K562 (cell line): ENCODE data around the gene TRPM4. TPM values are rescaled to one million over a fixed set of nuclear protein-coding genes. Genes with fewer than 3 reads are reported as not detected.
A peak's percentile ranks its signal among the peaks of the same experiment; 100 is the strongest.

Experiments used
- ASH1L ChIP-seq: fragments of 450-650 bp; IDR thresholded peaks from 2 replicates; pipeline ENCODE4 v1.6.1; 2018; ENCODE audit warnings: borderline replicate concordance, mild to moderate bottlenecking, low read depth; ENCODE audit not compliant: partially characterized antibody
- CBFB ChIP-seq: sonication (generic); formaldehyde crosslinking; IDR thresholded peaks from 2 replicates; pipeline ENCODE4 v1.4.0; 2020; ENCODE audit warnings: mild to moderate bottlenecking, missing genetic modification reagents
- CREM ChIP-seq: IDR thresholded peaks from 2 replicates; pipeline ENCODE4 v1.6.1; 2014; ENCODE audit warnings: antibody characterized with exemption, low read depth
- DIDO1 ChIP-seq: fragments of 450-650 bp; IDR thresholded peaks from 2 replicates; pipeline ENCODE4 v1.6.1; 2016; ENCODE audit warnings: low read depth, missing biosample characterization, missing genetic modification characterization
- DNMT1 ChIP-seq: fragments of 450-650 bp; IDR thresholded peaks from 2 replicates; pipeline ENCODE4 v1.6.1; 2016; ENCODE audit warnings: antibody characterized with exemption, mild to moderate bottlenecking
- FOXP1 ChIP-seq: sonication (generic); formaldehyde crosslinking; IDR thresholded peaks from 2 replicates; pipeline ENCODE4 v1.8.0; 2022; ENCODE audit warnings: mild to moderate bottlenecking, missing genetic modification reagents
- HCFC1 ChIP-seq: IDR thresholded peaks from 2 replicates; pipeline ENCODE4 v1.6.1; 2012; ENCODE audit warnings: low read depth, low read length, improper control_type of control experiment
- HMG20B ChIP-seq: fragments of 250-450 bp; sonication (Bioruptor Pico); IDR thresholded peaks from 2 replicates; pipeline ENCODE4 v1.5.0; 2021; ENCODE audit warnings: mild to moderate bottlenecking
- KDM5B ChIP-seq: fragments of 200-600 bp; sonication (generic); IDR thresholded peaks from 2 replicates; pipeline ENCODE4 v1.6.1; 2012; ENCODE audit warnings: low read depth, mild to moderate bottlenecking, moderate library complexity, low read length, control low read depth, inconsistent platforms; ENCODE audit not compliant: insufficient replicate concordance
- KLF6 ChIP-seq: fragments of 250-450 bp; sonication (Bioruptor Pico); IDR thresholded peaks from 2 replicates; pipeline ENCODE4 v1.4.0; 2020; ENCODE audit warnings: mild to moderate bottlenecking, moderate library complexity, borderline replicate concordance
- L3MBTL2 ChIP-seq: fragments of 450-650 bp; IDR thresholded peaks from 2 replicates; pipeline ENCODE4 v1.6.1; 2016; ENCODE audit warnings: mild to moderate bottlenecking, moderate library complexity
- NUFIP1 ChIP-seq: fragments of 450-650 bp; IDR thresholded peaks from 2 replicates; pipeline ENCODE4 v1.6.1; 2018; ENCODE audit not compliant: partially characterized antibody
- PCBP1 ChIP-seq: fragments of 200-400 bp; formaldehyde crosslinking; IDR thresholded peaks from 2 replicates; pipeline ENCODE4 v1.6.1; 2018; ENCODE audit warnings: mild to moderate bottlenecking, low read depth, low read length; ENCODE audit not compliant: poor library complexity, severe bottlenecking
- RBBP5 ChIP-seq: fragments of 200-600 bp; sonication (generic); IDR thresholded peaks from 2 replicates; pipeline ENCODE4 v1.6.1; 2012; ENCODE audit warnings: borderline replicate concordance, mild to moderate bottlenecking, low read length, control low read depth, inconsistent platforms; ENCODE audit not compliant: insufficient read depth, poor library complexity, severe bottlenecking
- ZNF253 ChIP-seq: fragments of 250-450 bp; sonication (Bioruptor Pico); conservative IDR thresholded peaks from 2 replicates; pipeline ENCODE4 v1.6.1; 2021; ENCODE audit warnings: mild to moderate bottlenecking
- ZNF324 ChIP-seq: fragments of 250-450 bp; sonication (Bioruptor Pico); IDR thresholded peaks from 2 replicates; pipeline ENCODE4 v1.4.0; 2020; ENCODE audit warnings: mild to moderate bottlenecking
- ZNF830 ChIP-seq: fragments of 250-450 bp; sonication (Bioruptor Pico); IDR thresholded peaks from 2 replicates; pipeline ENCODE4 v1.5.0; 2021; ENCODE audit warnings: mild to moderate bottlenecking
- polyA plus RNA-seq, 8 experiments: library from polyadenylated mRNA; depleted of rRNA in 4 of 8; stranded (reverse) in 5 of 8; unstranded in 3 of 8; fragments of >200 nt; fragmentation: Nextera tagmentation in 2 of 8; fragmentation: Illumina TruSeq in 1 of 8; extraction: Ambion mirVana in 2 of 8; extraction: Trizol in 1 of 8; gene quantifications; 2 replicates each; pipeline versions ENCODE4 v1.2.1 to v1.2.3, GENCODE V29; 2011 to 2014; ENCODE audit warnings: inconsistent platforms in 1 of 8, missing spikeins in 1 of 8
- total RNA-seq, 7 experiments: library from RNA; depleted of rRNA in 6 of 7; stranded (reverse); fragments of >200 nt in 6 of 7; fragmentation: Illumina TruSeq in 2 of 7; extraction: Trizol in 2 of 7; gene quantifications; 2 replicates each; pipeline versions ENCODE4 v1.2.1 to v1.2.3, GENCODE V29; 2011 to 2021; ENCODE audit warnings: low replicate concordance in 1 of 7
- TF ChIP-seq, protein P1 (sequence below), 2 experiments: fragments of 450-650 bp in 1 of 2; sonication (generic) in 1 of 2; formaldehyde crosslinking; conservative IDR thresholded peaks; 2 replicates each; pipeline versions ENCODE4 v1.4.0 to v1.8.1; 2020 to 2022; ENCODE audit warnings: mild to moderate bottlenecking in 1 of 2, missing genetic modification reagents in 1 of 2
- TF ChIP-seq, protein P2 (sequence below): fragments of 250-450 bp; sonication (Bioruptor Pico); IDR thresholded peaks from 2 replicates; pipeline ENCODE4 v1.5.0; 2021
- TF ChIP-seq, protein P3 (sequence below): fragments of 450-650 bp; formaldehyde crosslinking; IDR thresholded peaks from 2 replicates; pipeline ENCODE4 v1.4.0; 2022; ENCODE audit warnings: mild to moderate bottlenecking, moderate library complexity
- TF ChIP-seq, protein P4 (sequence below): fragments of 250-450 bp; sonication (Bioruptor Pico); IDR thresholded peaks from 2 replicates; pipeline ENCODE4 v1.8.0; 2022; ENCODE audit warnings: inconsistent platforms

The TRPM4 gene
- total and polyA plus RNA-seq, 9 of the 15 experiments (the other 6 are each of a cell fraction or from before 2014, with no cell fraction given): 6.5 to 45.4 (median 15.2) TPM

DNA sequence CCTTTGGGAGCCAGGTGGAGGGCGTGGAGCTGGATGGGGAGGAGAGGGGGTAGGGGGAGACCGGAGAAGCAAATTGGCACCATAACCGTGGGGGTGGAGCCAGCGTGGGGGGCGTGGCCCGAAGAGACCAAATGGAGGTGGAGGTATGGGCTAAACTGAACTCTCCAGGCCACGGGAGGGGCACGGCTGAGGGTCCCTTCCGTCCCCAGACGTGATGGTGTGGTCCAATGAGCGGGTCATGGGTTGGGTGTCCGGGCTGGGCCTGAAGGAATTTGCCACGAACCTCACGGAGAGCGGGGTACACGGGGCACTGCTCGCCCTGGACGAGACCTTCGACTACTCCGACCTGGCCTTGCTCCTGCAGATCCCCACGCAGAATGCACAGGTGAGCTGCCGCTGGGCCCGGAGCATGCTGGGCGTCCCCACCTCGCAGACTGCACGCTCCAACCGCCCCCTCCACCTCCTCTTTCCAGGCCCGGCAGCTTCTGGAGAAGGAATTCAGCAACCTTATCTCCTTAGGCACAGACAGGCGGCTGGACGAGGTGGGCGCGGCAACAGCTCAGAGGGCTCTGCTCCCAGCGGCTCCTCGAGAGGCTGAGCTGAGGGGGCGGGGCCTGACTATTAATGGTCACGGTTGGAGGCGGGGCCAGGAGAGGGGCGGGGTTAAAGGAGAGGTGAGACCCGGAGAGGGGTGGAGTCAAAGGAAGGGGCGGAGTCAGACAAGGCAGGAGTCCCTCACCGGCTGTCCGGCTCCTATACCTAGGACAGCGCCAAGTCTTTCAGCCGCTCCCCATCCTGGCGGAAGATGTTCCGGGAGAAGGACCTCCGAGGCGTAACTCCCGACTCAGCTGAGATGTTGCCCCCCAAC lies 8.6 kb upstream of the TRPM4 start (continued):
- TF ChIP-seq, protein P1, sequence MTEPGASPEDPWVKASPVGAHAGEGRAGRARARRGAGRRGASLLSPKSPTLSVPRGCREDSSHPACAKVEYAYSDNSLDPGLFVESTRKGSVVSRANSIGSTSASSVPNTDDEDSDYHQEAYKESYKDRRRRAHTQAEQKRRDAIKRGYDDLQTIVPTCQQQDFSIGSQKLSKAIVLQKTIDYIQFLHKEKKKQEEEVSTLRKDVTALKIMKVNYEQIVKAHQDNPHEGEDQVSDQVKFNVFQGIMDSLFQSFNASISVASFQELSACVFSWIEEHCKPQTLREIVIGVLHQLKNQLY (CRISPR knock-in tag; conservative IDR thresholded peaks at IDR 0.05): 0 out of 4 replicates have a peak, but pooled peaks of 1 of the 2 experiments have one; percentile 51
- TF ChIP-seq HMG20B (CRISPR knock-in tag) (no peak), ASH1L (no peak), RBBP5 (peak; percentile 38), PCBP1 (peak; percentile 39), CBFB (CRISPR knock-in tag) (0 out of 2 replicates have a peak, but pooled peaks have one; percentile 35), ZNF324 (CRISPR knock-in tag) (no peak), FOXP1 (CRISPR knock-in tag) (peak; percentile 89), L3MBTL2 (peak; percentile 20; the same call in 1 of the 2 replicates), ZNF253 (CRISPR knock-in tag) (0 out of 2 replicates have a peak, but pooled peaks have one; percentile 36), DNMT1 (no peak), KDM5B (peak; percentile 23), HCFC1 (0 out of 2 replicates have a peak, but pooled peaks have one; percentile 9), NUFIP1 (no peak), KLF6 (CRISPR knock-in tag) (no peak), DIDO1 (tag) (no peak), ZNF830 (CRISPR knock-in tag) (no peak), CREM (peak; percentile 49; the same call in 1 of the 2 replicates)
- TF ChIP-seq, protein P2, sequence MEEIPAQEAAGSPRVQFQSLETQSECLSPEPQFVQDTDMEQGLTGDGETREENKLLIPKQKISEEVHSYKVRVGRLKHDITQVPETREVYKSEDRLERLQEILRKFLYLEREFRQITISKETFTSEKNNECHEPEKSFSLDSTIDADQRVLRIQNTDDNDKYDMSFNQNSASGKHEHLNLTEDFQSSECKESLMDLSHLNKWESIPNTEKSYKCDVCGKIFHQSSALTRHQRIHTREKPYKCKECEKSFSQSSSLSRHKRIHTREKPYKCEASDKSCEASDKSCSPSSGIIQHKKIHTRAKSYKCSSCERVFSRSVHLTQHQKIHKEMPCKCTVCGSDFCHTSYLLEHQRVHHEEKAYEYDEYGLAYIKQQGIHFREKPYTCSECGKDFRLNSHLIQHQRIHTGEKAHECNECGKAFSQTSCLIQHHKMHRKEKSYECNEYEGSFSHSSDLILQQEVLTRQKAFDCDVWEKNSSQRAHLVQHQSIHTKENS: no peak
- TF ChIP-seq, protein P3, sequence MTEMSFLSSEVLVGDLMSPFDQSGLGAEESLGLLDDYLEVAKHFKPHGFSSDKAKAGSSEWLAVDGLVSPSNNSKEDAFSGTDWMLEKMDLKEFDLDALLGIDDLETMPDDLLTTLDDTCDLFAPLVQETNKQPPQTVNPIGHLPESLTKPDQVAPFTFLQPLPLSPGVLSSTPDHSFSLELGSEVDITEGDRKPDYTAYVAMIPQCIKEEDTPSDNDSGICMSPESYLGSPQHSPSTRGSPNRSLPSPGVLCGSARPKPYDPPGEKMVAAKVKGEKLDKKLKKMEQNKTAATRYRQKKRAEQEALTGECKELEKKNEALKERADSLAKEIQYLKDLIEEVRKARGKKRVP (CRISPR knock-in tag): no peak
- TF ChIP-seq, protein P4, sequence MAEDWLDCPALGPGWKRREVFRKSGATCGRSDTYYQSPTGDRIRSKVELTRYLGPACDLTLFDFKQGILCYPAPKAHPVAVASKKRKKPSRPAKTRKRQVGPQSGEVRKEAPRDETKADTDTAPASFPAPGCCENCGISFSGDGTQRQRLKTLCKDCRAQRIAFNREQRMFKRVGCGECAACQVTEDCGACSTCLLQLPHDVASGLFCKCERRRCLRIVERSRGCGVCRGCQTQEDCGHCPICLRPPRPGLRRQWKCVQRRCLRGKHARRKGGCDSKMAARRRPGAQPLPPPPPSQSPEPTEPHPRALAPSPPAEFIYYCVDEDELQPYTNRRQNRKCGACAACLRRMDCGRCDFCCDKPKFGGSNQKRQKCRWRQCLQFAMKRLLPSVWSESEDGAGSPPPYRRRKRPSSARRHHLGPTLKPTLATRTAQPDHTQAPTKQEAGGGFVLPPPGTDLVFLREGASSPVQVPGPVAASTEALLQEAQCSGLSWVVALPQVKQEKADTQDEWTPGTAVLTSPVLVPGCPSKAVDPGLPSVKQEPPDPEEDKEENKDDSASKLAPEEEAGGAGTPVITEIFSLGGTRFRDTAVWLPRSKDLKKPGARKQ (CRISPR knock-in tag): no peak
